ENCODE results near the gene ZNF260.

- TF ChIP-seq, protein P1, sequence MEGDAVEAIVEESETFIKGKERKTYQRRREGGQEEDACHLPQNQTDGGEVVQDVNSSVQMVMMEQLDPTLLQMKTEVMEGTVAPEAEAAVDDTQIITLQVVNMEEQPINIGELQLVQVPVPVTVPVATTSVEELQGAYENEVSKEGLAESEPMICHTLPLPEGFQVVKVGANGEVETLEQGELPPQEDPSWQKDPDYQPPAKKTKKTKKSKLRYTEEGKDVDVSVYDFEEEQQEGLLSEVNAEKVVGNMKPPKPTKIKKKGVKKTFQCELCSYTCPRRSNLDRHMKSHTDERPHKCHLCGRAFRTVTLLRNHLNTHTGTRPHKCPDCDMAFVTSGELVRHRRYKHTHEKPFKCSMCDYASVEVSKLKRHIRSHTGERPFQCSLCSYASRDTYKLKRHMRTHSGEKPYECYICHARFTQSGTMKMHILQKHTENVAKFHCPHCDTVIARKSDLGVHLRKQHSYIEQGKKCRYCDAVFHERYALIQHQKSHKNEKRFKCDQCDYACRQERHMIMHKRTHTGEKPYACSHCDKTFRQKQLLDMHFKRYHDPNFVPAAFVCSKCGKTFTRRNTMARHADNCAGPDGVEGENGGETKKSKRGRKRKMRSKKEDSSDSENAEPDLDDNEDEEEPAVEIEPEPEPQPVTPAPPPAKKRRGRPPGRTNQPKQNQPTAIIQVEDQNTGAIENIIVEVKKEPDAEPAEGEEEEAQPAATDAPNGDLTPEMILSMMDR (IDR thresholded peaks at IDR 0.05) = no peak
- TF ChIP-seq TEAD4 (CRISPR knock-in tag; IDR thresholded peaks at IDR 0.05) (no peak), RELA (CRISPR knock-in tag; IDR thresholded peaks at IDR 0.05; ENCODE audit: borderline replicate concordance) (no peak), SMAD3 (CRISPR knock-in tag; IDR thresholded peaks at IDR 0.05; ENCODE audit: borderline replicate concordance) (no peak), ZNF416 (CRISPR knock-in tag; IDR thresholded peaks at IDR 0.05) (no peak)
- TF ChIP-seq, protein P2, sequence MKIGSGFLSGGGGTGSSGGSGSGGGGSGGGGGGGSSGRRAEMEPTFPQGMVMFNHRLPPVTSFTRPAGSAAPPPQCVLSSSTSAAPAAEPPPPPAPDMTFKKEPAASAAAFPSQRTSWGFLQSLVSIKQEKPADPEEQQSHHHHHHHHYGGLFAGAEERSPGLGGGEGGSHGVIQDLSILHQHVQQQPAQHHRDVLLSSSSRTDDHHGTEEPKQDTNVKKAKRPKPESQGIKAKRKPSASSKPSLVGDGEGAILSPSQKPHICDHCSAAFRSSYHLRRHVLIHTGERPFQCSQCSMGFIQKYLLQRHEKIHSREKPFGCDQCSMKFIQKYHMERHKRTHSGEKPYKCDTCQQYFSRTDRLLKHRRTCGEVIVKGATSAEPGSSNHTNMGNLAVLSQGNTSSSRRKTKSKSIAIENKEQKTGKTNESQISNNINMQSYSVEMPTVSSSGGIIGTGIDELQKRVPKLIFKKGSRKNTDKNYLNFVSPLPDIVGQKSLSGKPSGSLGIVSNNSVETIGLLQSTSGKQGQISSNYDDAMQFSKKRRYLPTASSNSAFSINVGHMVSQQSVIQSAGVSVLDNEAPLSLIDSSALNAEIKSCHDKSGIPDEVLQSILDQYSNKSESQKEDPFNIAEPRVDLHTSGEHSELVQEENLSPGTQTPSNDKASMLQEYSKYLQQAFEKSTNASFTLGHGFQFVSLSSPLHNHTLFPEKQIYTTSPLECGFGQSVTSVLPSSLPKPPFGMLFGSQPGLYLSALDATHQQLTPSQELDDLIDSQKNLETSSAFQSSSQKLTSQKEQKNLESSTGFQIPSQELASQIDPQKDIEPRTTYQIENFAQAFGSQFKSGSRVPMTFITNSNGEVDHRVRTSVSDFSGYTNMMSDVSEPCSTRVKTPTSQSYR (CRISPR knock-in tag; IDR thresholded peaks at IDR 0.05) = no peak
- TF ChIP-seq, protein P3, sequence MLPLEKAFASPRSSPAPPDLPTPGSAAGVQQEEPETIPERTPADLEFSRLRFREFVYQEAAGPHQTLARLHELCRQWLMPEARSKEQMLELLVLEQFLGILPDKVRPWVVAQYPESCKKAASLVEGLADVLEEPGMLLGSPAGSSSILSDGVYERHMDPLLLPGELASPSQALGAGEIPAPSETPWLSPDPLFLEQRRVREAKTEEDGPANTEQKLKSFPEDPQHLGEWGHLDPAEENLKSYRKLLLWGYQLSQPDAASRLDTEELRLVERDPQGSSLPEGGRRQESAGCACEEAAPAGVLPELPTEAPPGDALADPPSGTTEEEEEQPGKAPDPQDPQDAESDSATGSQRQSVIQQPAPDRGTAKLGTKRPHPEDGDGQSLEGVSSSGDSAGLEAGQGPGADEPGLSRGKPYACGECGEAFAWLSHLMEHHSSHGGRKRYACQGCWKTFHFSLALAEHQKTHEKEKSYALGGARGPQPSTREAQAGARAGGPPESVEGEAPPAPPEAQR (CRISPR knock-in tag; IDR thresholded peaks at IDR 0.05) = no peak
- TF ChIP-seq, protein P4, sequence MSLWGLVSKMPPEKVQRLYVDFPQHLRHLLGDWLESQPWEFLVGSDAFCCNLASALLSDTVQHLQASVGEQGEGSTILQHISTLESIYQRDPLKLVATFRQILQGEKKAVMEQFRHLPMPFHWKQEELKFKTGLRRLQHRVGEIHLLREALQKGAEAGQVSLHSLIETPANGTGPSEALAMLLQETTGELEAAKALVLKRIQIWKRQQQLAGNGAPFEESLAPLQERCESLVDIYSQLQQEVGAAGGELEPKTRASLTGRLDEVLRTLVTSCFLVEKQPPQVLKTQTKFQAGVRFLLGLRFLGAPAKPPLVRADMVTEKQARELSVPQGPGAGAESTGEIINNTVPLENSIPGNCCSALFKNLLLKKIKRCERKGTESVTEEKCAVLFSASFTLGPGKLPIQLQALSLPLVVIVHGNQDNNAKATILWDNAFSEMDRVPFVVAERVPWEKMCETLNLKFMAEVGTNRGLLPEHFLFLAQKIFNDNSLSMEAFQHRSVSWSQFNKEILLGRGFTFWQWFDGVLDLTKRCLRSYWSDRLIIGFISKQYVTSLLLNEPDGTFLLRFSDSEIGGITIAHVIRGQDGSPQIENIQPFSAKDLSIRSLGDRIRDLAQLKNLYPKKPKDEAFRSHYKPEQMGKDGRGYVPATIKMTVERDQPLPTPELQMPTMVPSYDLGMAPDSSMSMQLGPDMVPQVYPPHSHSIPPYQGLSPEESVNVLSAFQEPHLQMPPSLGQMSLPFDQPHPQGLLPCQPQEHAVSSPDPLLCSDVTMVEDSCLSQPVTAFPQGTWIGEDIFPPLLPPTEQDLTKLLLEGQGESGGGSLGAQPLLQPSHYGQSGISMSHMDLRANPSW (CRISPR knock-in tag; conservative IDR thresholded peaks at IDR 0.05; ENCODE audit: low read depth) = no peak
Measured at GRCh38 chr19:36489920-36490415, 38.1 kb downstream of the ZNF260 start.
